A673 (cell line): ENCODE results near the gene CREB3L1. TPM values are rescaled to one million over a fixed set of nuclear protein-coding genes. Genes with fewer than 3 reads are reported as not detected.
A peak's percentile ranks its signal among the peaks of the same experiment; 100 is the strongest.

Experiments used
- BruUV-seq: library from RNA; stranded (reverse); fragments of 400-500 nt; replicated peaks from 2 replicates; lab custom pipeline; 2021; lab: Mats Ljungman, UMichigan
- CTCF ChIA-PET: fragments of 300-600 bp; sonication (Branson Sonifier 250); formaldehyde crosslinking; loops from one replicate; lab custom pipeline; 2022; ENCODE audit warnings: antibody characterized with exemption; lab: Charles Lee
- POLR2A ChIA-PET: fragments of 300-600 bp; sonication (Branson Sonifier 250); formaldehyde crosslinking; loops from one replicate; lab custom pipeline; 2022; ENCODE audit warnings: antibody characterized with exemption; ENCODE audit not compliant: low non-redundant PET; lab: Charles Lee
- DNase-seq: peaks from one replicate; pipeline ENCODE4 v3.0.0-alpha.2; 2015; ENCODE audit warnings: low spot score
- H3K27ac ChIP-seq: fragments of 200-600 bp; sonication (generic); 2 replicates; pipeline ENCODE4 v1.5.1; 2016; ENCODE audit warnings: mixed run types, low read depth, mild to moderate bottlenecking, mixed read lengths, antibody characterized with exemption, low read length; ENCODE audit not compliant: poor library complexity, severe bottlenecking
- H3K27me3 ChIP-seq: fragments of 200-600 bp; sonication (generic); replicated peaks from 2 replicates; pipeline ENCODE4 v1.6.1; 2017; ENCODE audit warnings: mixed run types, low read depth, mild to moderate bottlenecking, mixed read lengths, antibody characterized with exemption, low read length; ENCODE audit not compliant: insufficient read depth, poor library complexity
- H3K36me3 ChIP-seq: fragments of 200-600 bp; sonication (generic); 2 replicates; pipeline ENCODE4 v1.6.1; 2016; ENCODE audit warnings: mixed run types, mild to moderate bottlenecking, mixed read lengths, antibody characterized with exemption, low read length; ENCODE audit not compliant: insufficient read depth, poor library complexity, severe bottlenecking
- H3K4me1 ChIP-seq: fragments of 200-600 bp; sonication (generic); 2 replicates; pipeline ENCODE4 v1.6.1; 2017; ENCODE audit warnings: mixed run types, mild to moderate bottlenecking, mixed read lengths, antibody characterized with exemption, low read length; ENCODE audit not compliant: insufficient read depth, poor library complexity, severe bottlenecking
- H3K4me3 ChIP-seq: fragments of 200-600 bp; sonication (generic); 2 replicates; pipeline ENCODE4 v1.5.1; 2016; ENCODE audit warnings: low read depth, mixed run types, mild to moderate bottlenecking, mixed read lengths, low read length; ENCODE audit not compliant: poor library complexity, severe bottlenecking
- H3K9me3 ChIP-seq: fragments of 200-600 bp; sonication (generic); 2 replicates; pipeline ENCODE4 v1.6.1; 2016; ENCODE audit warnings: mixed run types, low read depth, mild to moderate bottlenecking, mixed read lengths, antibody characterized with exemption, low read length; ENCODE audit not compliant: poor library complexity, severe bottlenecking
- CTCF ChIP-seq: fragments of 300-800, 200-600 bp; sonication (generic); conservative IDR thresholded peaks from 2 replicates; pipeline ENCODE4 v1.5.1; 2017; ENCODE audit warnings: low read depth, mild to moderate bottlenecking, antibody characterized with exemption, low read length, moderate library complexity, mixed read lengths
- EZH2 ChIP-seq: fragments of 200-600 bp; sonication (generic); IDR thresholded peaks from 2 replicates; pipeline ENCODE4 v1.6.1; 2017; ENCODE audit warnings: borderline replicate concordance, low read depth, mild to moderate bottlenecking, mixed read lengths, antibody characterized with exemption, low read length; ENCODE audit not compliant: poor library complexity, severe bottlenecking
- intact Hi-C: fragments of 100-400 bp; cut with micrococcal nuclease; formaldehyde crosslinking; loops from one replicate; pipeline ENCODE4 v1.10.0; 2022; ENCODE audit not compliant: unreplicated experiment
- total RNA-seq: library from RNA; stranded (reverse); gene quantifications from 2 replicates; pipeline ENCODE4 v1.2.3, GENCODE V29; 2021

CREB3L1 gene
- total RNA-seq, 1 experiment from 2014 or later, result 3.5 TPM

GRCh38 chr11:46341454-46341853 is 64.0 kb downstream of the CREB3L1 start:
- no peaks in the 10 kb centered on the region for H3K36me3 ChIP-seq
- no peaks in the 10 kb centered on the region for H3K9me3 ChIP-seq
- peak overlapping the region; percentile 43 for H3K27ac ChIP-seq
- TF ChIP-seq EZH2 (no peak), CTCF (no peak)
- intact Hi-C loops, result loop anchor here (10.0 kb wide), 1 partner anchor 827 kb away; no protein-coding TSS in a partner anchor
- CTCF ChIA-PET, result no interaction called here
- H3K27me3 ChIP-seq, result no peaks in the 10 kb centered on the region
- no peak for DNase-seq
- peaks cover 39% of the 10 kb centered on the region for H3K4me1 ChIP-seq
- POLR2A ChIA-PET, result no interaction called here
- no peak overlapping the region for H3K4me3 ChIP-seq
- BruUV-seq, result no TSS peak

- Histone ChIP-seq H3K36me3 (no peaks in the 10 kb centered on the region), H3K4me1 (peaks cover 42% of the 10 kb centered on the region), H3K27ac (peak overlapping the region; percentile 43), H3K9me3 (no peaks in the 10 kb centered on the region), H3K4me3 (no peak overlapping the region), H3K27me3 (no peaks in the 10 kb centered on the region)
- POLR2A ChIA-PET, result interaction anchor here (0.5 kb wide), 1 partner anchor 219 kb away, joined by 10 read pairs; no protein-coding TSS in a partner anchor
- TF ChIP-seq CTCF (no peak), EZH2 (no peak)
- peak; percentile 70 for DNase-seq
- CTCF ChIA-PET, result interaction anchor here (0.7 kb wide), 1 partner anchor 27 kb away, joined by 3 read pairs; no protein-coding TSS in a partner anchor
- no TSS peak for BruUV-seq
- intact Hi-C loops, result loop anchor here (10.0 kb wide), 1 partner anchor 827 kb away; no protein-coding TSS in a partner anchor
These were observed 64.8 kb downstream of the CREB3L1 start for GRCh38 chr11:46342239-46342638.

- Histone ChIP-seq H3K36me3 (no peaks in the 10 kb centered on the region), H3K27ac (no peak overlapping the region), H3K4me3 (no peak overlapping the region), H3K27me3 (no peaks in the 10 kb centered on the region), H3K4me1 (peaks cover 45% of the 10 kb centered on the region), H3K9me3 (no peaks in the 10 kb centered on the region)
- TF ChIP-seq EZH2 (no peak), CTCF (no peak)
- DNase-seq, result no peak
- intact Hi-C loops, result loop anchor here (10.0 kb wide), 1 partner anchor 829 kb away; no protein-coding TSS in a partner anchor
- ChIA-PET POLR2A (interaction anchor here (0.5 kb wide), 1 partner anchor 223 kb away, joined by 7 read pairs; no protein-coding TSS in a partner anchor), CTCF (interaction anchor here (1.2 kb wide), 1 partner anchor 9 kb away, joined by 6 read pairs; no protein-coding TSS in a partner anchor)
- BruUV-seq, result no TSS peak
These were observed 66.1 kb downstream of the CREB3L1 start for GRCh38 chr11:46343520-46343919.
